Umbilical cord (tissue), 2 donors: Measurements from ENCODE around the gene ANXA1. TPM values are rescaled to one million over a fixed set of nuclear protein-coding genes. Genes with fewer than 3 reads are reported as not detected.
"Not testable (repeated sequence)": the region's sequence is repeated elsewhere in the genome, so short reads cannot be mapped to it uniquely, and the experiment has no call there.

Experiments
- DNase-seq: peaks from one replicate; pipeline ENCODE4 v3.0.0-alpha.2; 2015; ENCODE audit warnings: low spot score
- total RNA-seq: library from RNA; depleted of rRNA; stranded (reverse); fragments of >200 nt; gene quantifications from one replicate; pipeline ENCODE4 v1.2.3, GENCODE V29; 2014; ENCODE audit warnings: low replicate concordance; ENCODE audit not compliant: insufficient read depth

Gene ANXA1
- total RNA-seq, 1 donor from 2014 or later: 1,417 TPM

- DNase-seq: no peak
These were observed 15.9 kb downstream of the ANXA1 start for GRCh38 chr9:73167614-73168013.

GRCh38 chr9:73168298-73168934 is 16.8 kb downstream of the ANXA1 start:
- no peak for DNase-seq

DNA sequence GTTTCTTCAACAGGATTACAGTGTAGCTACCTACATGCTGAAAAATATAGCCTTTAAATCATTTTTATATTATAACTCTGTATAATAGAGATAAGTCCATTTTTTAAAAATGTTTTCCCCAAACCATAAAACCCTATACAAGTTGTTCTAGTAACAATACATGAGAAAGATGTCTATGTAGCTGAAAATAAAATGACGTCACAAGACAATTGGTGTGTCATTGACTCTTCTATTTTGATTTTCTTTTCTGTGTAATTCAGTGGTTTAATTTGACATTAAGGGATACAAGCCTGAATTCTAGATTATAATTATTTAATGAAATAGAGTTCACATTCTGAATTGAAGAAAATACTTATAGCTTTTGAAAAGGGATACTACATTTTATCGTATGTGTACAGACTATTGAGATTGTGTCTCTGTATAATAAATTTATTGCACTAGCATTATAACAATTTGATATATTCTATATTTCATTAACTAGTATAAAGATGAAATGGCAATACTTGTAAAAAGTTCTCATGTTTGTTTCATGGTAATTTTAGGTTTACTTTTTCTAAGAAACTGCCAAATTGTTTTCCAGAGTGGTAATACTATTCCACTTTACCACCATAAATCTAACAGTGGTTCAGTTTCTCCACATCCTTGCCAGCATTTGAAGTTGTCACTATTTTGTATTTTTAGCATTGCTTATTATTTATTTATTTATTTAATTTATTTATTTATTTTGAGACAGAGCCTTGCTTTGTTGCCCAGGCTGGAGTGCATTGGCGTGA is 18.7 kb downstream of the ANXA1 start:
- no peak for DNase-seq

DNA sequence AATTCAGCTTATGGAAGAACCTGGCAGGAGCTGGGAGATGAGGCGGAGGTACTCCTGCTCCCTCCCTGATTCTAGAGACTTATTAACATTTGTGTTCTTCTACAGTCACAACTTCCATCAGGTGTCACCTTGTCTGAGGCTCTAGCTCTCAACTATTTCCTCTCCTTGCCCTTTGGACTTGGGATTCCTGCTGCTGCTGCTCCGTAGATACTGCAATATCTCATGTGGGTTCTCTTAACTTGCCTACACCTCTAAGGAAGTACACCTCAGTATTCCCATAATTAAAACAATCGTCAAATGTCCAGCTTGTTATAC is 21.2 kb downstream of the ANXA1 start:
- DNase-seq: no peak

DNA sequence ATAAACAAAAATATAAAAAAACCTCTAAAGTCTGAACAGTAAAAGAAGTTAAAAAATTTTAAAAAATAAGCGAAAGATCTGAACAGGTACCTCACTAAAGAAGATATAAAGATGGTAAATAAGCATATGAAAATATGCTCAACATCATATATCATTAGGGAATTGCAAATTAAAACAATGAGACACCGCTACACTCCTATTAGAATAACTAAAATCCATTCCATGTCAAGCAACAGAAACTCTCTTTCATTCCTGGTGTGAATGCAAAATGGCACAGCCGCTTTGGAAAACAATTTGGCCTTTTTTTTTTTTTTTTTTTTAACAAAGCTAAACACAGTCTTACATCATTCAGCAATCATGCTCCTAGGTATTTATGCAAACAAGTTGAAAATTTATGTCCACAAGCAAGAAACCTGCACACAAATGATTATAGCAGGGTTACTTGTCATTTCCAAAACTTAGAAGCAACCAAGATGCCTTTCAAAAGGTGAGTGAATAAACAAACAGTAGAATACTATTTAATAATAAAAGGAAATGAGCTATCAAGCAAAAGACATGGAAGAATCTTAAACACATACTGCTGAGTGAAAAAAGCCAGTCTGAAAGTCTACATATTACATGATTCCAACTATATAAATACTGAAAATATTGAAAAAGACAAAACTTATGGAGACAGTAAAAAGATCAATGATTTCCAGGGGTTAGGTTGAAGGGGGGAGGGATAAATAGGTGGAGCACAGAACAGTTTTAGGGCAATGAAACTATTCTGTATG is 22.1 kb downstream of the ANXA1 start:
- no peak for DNase-seq

DNA sequence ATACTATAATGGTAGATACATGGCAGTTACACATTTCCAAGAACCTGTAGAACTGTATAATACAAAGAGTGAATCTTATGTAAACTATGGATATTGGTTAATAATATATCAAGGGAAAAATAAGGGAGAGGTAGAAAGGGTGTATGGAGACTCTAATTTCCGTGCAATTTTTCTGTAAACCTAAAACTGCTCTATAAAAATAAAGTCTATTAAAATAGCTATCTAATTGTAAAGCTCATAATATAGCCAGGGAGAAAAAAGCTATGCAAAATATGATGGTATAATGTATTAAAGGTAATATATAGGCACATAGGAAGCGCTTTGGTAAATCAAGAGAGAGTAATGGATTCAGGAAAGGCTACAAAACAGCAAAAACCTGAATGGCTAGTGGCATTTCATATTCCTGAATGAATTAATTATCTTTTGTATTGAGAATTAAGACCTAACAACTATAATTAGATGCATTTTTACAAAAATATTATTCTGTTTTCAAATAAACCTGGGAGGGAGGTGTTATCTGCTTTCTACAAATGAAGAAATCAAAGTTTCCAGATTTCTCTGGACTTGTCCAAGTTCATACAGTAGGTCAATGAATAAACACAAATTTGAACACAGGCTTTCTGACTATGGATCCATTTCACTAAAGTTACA is 22.8 kb downstream of the ANXA1 start:
- DNase-seq: no peak

DNA sequence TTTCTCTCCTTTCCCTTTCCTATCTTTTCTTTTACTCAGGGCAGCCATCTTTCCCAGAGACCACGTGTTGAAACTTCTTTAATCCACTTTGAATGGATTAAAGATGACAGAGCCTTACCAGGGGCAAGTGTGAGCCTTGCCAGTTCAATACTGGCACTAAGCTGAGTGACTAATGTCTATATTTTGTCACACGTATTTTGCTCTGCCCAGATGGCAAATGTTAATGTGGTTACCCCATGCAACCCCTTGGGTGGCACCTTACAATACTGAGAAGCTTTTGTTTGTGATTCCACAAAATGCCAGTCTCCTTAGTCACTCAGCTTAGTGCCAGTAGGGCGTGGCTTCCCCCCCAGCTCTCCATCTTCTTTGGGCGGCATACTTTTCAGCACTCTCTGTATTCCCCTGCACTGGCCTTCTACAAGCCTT is 24.8 kb downstream of the ANXA1 start:
- no peak for DNase-seq

GRCh38 chr9:73178044-73178443 is 26.4 kb downstream of the ANXA1 start:
- no peak for DNase-seq

- DNase-seq: no peak
These were observed 27.9 kb downstream of the ANXA1 start for GRCh38 chr9:73179589-73179988.

DNA sequence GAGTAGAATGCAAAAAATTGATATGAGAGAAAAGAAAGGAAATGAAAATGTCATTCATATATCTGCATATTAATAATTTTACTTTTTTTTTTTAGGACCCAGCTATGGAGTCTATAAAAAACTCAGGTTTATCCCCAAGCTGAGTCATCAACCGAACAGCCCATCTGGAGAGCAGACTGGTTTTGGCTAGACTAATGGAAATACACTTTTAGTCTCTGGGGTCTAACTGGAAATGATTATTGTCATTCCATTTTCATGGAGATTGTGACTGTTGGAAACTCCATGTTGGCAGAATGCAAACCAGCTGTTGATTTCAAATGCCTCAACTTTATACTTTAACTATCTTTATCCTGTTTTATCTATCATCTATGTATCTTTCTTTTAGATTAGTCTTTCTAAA is 28.7 kb downstream of the ANXA1 start:
- DNase-seq: peak; percentile 72

GRCh38 chr9:73182928-73183327 is 31.3 kb downstream of the ANXA1 start:
- DNase-seq: peak; percentile 26

- DNase-seq: no peak
These were observed 31.8 kb downstream of the ANXA1 start for GRCh38 chr9:73183428-73183827.

DNA sequence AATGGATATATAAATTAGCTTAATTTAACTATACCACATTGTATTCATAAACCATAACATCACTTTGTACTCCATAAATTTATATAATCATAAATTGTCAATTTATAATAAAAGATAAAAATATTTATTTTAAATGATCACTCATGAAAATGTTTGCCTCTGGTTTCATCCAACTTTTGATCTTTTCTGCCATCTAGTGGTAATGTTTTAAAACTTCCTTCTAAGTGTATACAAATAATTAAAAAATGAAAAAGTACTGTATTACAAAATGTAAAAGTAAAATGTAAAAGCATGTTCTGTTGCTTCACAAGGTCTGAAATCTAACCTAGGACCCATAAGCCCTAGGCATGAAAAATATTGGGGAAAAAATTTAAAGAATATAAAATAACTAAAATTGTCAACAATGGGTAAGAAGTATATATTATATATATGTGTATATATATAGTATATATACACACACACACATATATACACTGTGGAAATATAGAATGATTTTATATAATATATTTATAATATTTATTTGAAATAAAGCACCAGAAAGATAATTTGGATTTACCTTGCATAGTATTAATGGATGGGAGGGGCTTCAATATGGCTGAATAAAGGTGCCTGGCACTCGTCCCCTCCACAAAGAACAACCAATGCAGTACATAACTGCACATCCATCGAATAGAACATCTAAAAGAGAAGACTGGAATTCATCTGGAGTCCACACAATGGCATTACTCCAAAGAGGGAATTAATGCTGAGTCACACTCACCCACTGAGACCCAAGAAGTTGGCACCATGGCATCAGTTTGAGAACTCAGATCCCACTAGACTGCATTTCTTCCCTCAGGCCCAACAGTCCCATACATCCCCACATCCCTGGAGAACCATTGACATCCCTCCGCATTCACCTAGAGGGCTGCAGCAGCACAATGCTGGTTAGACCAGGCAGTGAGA is 32.5 kb downstream of the ANXA1 start:
- DNase-seq: peak; percentile 51

DNA sequence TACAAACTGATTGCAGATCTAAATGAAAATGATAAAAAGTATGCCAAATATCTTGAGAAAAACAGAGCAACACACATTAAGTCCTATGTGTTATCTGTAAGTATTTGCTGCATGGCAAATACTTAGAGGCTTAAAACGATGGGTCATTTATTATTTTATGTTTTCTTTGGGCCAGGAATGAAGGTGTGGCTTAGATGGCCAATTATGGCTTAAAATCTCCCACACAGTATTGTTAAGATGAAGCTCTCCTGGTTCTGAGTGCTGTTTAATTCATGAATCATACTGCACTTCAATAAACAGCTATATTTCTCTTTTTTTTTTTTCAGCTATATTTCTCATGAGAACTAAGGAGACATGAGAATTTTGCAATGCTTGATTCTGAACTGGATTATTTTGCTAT is 39.4 kb downstream of the ANXA1 start:
- DNase-seq: not testable (repeated sequence)

- DNase-seq: no peak
These were observed 42.6 kb downstream of the ANXA1 start for GRCh38 chr9:73194284-73194683.

DNA sequence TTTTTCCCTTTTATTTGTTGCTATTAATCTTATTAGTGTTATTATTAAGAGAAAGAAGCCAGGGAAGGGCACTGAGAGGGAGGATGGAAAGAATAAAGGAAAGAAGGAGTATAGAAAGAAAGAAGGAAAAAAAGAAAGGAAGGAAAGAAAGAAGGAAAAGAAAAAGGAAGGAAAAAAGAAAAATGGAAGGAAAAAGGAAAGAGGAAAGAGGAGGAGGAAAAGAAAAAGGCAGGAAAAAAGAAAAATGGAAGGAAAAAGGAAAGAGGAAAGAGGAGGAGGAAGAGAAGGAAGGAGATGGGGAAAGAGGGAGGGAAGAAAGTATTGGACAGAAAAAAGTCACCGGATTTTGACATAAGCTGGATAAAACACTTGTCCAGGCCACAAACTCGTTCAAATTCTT is 47.8 kb downstream of the ANXA1 start:
- no peak for DNase-seq

- no peak for DNase-seq
These were observed 48.2 kb downstream of the ANXA1 start for GRCh38 chr9:73199886-73200285.

- DNase-seq: peak; percentile 46
These were observed 49.2 kb downstream of the ANXA1 start for GRCh38 chr9:73200694-73201452.

- no peak for DNase-seq
These were observed 51.3 kb downstream of the ANXA1 start for GRCh38 chr9:73202980-73203379.

DNA sequence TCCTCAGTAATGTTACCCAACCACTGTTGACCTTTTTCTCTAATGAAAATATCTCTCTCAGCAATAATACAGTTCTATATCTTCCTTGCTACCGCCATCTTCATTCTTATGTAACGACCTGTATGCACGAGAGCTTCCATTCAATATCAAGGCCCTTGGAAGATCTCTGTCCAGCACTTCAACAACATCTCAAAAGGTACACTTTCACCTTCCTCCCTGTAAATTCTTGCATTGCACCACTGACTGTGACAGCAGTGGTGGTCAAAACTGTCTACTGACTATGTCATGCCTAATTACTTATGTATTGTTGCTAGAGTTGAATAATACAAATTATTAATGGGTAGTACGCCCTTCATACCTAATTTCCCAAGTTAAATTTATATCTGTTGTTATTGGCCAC is 53.3 kb downstream of the ANXA1 start:
- DNase-seq: no peak
